MM.1S (cell line): Measurements from ENCODE around the gene C5orf15.

Experiments
- EZH2phosphoT487 ChIP-seq: fragments of 300-600 bp; sonication (generic); IDR thresholded peaks from 2 replicates; pipeline ENCODE4 v1.6.1; 2018; ENCODE audit warnings: antibody characterized with exemption, low read length
- TF ChIP-seq, protein P1 (sequence below): fragments of 300-600 bp; sonication (generic); IDR thresholded peaks from 2 replicates; pipeline ENCODE4 v1.5.1; 2016; ENCODE audit warnings: antibody characterized with exemption, low read length, mixed read lengths

DNA sequence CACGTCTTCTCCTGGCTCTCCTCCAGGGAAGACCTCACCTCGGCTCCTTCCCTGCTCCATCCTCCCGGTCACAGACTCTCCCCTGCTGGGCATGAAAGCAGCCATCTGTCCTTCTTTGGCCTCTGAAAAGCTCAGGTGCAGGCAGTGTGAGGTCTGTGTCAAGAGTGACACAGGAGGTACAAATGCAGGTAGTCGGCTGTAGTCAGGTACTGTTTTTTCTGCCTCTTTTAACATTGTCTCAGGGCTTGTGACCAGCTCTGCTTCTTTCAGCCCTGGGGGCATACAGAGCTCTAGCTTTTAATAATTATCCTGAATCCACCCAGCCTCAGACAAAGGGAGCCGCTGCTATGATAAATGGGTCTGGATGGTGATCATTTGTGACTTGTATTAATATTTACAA, 46.4 kb downstream of the C5orf15 start:
- TF ChIP-seq, protein P1, sequence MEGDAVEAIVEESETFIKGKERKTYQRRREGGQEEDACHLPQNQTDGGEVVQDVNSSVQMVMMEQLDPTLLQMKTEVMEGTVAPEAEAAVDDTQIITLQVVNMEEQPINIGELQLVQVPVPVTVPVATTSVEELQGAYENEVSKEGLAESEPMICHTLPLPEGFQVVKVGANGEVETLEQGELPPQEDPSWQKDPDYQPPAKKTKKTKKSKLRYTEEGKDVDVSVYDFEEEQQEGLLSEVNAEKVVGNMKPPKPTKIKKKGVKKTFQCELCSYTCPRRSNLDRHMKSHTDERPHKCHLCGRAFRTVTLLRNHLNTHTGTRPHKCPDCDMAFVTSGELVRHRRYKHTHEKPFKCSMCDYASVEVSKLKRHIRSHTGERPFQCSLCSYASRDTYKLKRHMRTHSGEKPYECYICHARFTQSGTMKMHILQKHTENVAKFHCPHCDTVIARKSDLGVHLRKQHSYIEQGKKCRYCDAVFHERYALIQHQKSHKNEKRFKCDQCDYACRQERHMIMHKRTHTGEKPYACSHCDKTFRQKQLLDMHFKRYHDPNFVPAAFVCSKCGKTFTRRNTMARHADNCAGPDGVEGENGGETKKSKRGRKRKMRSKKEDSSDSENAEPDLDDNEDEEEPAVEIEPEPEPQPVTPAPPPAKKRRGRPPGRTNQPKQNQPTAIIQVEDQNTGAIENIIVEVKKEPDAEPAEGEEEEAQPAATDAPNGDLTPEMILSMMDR: no peak
- TF ChIP-seq EZH2phosphoT487: no peak
